SK-N-SH (cell line): ENCODE results near the gene XKR8. TPM values are rescaled to one million over a fixed set of nuclear protein-coding genes. Genes with fewer than 3 reads are reported as not detected.

ENCODE experiments used
- CTCF ChIA-PET: fragments of 300-600, 350-600 bp; formaldehyde crosslinking; extraction: SDS; loops from one replicate; lab custom pipeline; 2021; lab: Yijun Ruan, JAX
- POLR2A ChIA-PET: fragments of 350-600 bp; sonication (Branson Sonifier 250); formaldehyde crosslinking; extraction: SDS; loops from one replicate; lab custom pipeline; 2020; ENCODE audit warnings: antibody characterized with exemption, inconsistent platforms; lab: Yijun Ruan, JAX
- DNase-seq: peaks from one replicate; pipeline ENCODE4 v3.0.0; 2012
- H2AFZ ChIP-seq: fragments of 200-600 bp; sonication (generic); 2 replicates; pipeline ENCODE4 v1.8.1; 2016; ENCODE audit warnings: antibody characterized with exemption, mild to moderate bottlenecking, low read depth
- H3F3A ChIP-seq: fragments of 200-600 bp; sonication (generic); replicated peaks from 2 replicates; pipeline ENCODE3; 2016; ENCODE audit warnings: antibody characterized with exemption, mild to moderate bottlenecking; ENCODE audit not compliant: insufficient read depth
- H3K27ac ChIP-seq, 2 experiments: fragments of 200-500 bp in 1 of 2; fragments of 200-600 bp in 1 of 2; sonication (Bioruptor generic) in 1 of 2; sonication (generic), shearing (Covaris generic) in 1 of 2; 2 replicates each; pipeline versions ENCODE4 v1.5.1 to v1.6.1; 2014 to 2016; ENCODE audit warnings: low read depth in 2 of 2, inconsistent platforms in 1 of 2, low read length in 1 of 2, mild to moderate bottlenecking in 1 of 2, mixed read lengths in 1 of 2
- H3K27me3 ChIP-seq: fragments of 200-600 bp; sonication (generic), shearing (Covaris generic); 2 replicates; pipeline ENCODE4 v1.6.1; 2016; ENCODE audit warnings: mixed run types; ENCODE audit not compliant: insufficient read depth
- H3K36me3 ChIP-seq, 2 experiments: fragments of 200-500 bp in 1 of 2; fragments of 200-600 bp in 1 of 2; sonication (Bioruptor generic) in 1 of 2; sonication (generic) in 1 of 2; replicated peaks in 1 of 2; 2 replicates each; pipeline versions ENCODE3 to v1.5.1; 2014 to 2016; ENCODE audit warnings: low read length in 1 of 2, mild to moderate bottlenecking in 1 of 2; ENCODE audit not compliant: insufficient read depth in 2 of 2, control insufficient read depth in 1 of 2
- H3K4me1 ChIP-seq, 2 experiments: fragments of 200-500 bp in 1 of 2; fragments of 200-600 bp in 1 of 2; sonication (Bioruptor generic) in 1 of 2; sonication (generic), shearing (Covaris generic) in 1 of 2; 2 replicates each; pipeline versions ENCODE4 v1.5.1 to v1.6.1; 2014 to 2016; ENCODE audit warnings: low read depth in 1 of 2, low read length in 1 of 2, mixed run types in 1 of 2; ENCODE audit not compliant: insufficient read depth in 2 of 2, control insufficient read depth in 1 of 2
- H3K4me2 ChIP-seq: fragments of 200-600 bp; sonication (generic), shearing (Covaris generic); 2 replicates; pipeline ENCODE4 v1.6.1; 2017; ENCODE audit warnings: mixed run types
- H3K4me3 ChIP-seq, 2 experiments: fragments of 200-500 bp in 1 of 2; fragments of 200-600 bp in 1 of 2; sonication (Bioruptor generic) in 1 of 2; sonication (generic), shearing (Covaris generic) in 1 of 2; 2 replicates each; pipeline versions ENCODE4 v1.5.1 to v1.8.1; 2014 to 2016; ENCODE audit warnings: low read depth in 2 of 2, inconsistent platforms in 1 of 2, low read length in 1 of 2, mild to moderate bottlenecking in 1 of 2, mixed read lengths in 1 of 2, moderate library complexity in 1 of 2
- H3K79me2 ChIP-seq: fragments of 200-600 bp; sonication (generic); 2 replicates; pipeline ENCODE4 v1.8.1; 2017; ENCODE audit warnings: mild to moderate bottlenecking; ENCODE audit not compliant: insufficient read depth
- H3K9ac ChIP-seq: fragments of 200-600 bp; sonication (generic); 2 replicates; pipeline ENCODE4 v1.6.1; 2017; ENCODE audit warnings: mixed run types
- H3K9me2 ChIP-seq: fragments of 200-600 bp; sonication (generic); 2 replicates; pipeline ENCODE4 v1.6.1; 2017; ENCODE audit warnings: mixed run types
- H3K9me3 ChIP-seq: fragments of 200-600 bp; sonication (generic); 2 replicates; pipeline ENCODE4 v1.6.1; 2017; ENCODE audit warnings: mixed run types, mild to moderate bottlenecking, moderate library complexity
- H4K20me1 ChIP-seq: fragments of 200-600 bp; sonication (generic); 2 replicates; pipeline ENCODE4 v1.6.1; 2017; ENCODE audit warnings: mild to moderate bottlenecking, mixed run types; ENCODE audit not compliant: insufficient read depth
- EP300 ChIP-seq, 2 experiments: IDR thresholded peaks; 2 replicates each; pipeline versions ENCODE4 v1.4.0 to v1.6.1; 2012; ENCODE audit warnings: borderline replicate concordance in 1 of 2, low read depth in 1 of 2, low read length in 1 of 2
- EZH2phosphoT487 ChIP-seq: fragments of 200-600 bp; sonication (generic); IDR thresholded peaks from 2 replicates; pipeline ENCODE4 v1.6.1; 2017; ENCODE audit warnings: low read depth, mixed run types, mild to moderate bottlenecking, antibody characterized with exemption, moderate library complexity, borderline replicate concordance
- GATA2 ChIP-seq: sonication (generic); formaldehyde crosslinking; IDR thresholded peaks from 2 replicates; pipeline ENCODE4 v1.5.0; 2020; ENCODE audit warnings: mild to moderate bottlenecking, missing genetic modification reagents
- JUND ChIP-seq: IDR thresholded peaks from 2 replicates; pipeline ENCODE4 v1.4.0; 2012
- PBX3 ChIP-seq: IDR thresholded peaks from 2 replicates; pipeline ENCODE4; 2012
- RFX5 ChIP-seq: IDR thresholded peaks from 2 replicates; pipeline ENCODE4 v1.6.1; 2012; ENCODE audit warnings: mild to moderate bottlenecking, improper control_type of control experiment, low read length
- TEAD4 ChIP-seq: IDR thresholded peaks from 2 replicates; pipeline ENCODE4 v1.4.0; 2012; ENCODE audit warnings: mild to moderate bottlenecking, borderline replicate concordance; ENCODE audit not compliant: insufficient read depth
- WGBS: methylation state at CpG from one replicate; pipeline ENCODE4 v1.1.6; 2017; ENCODE audit warnings: low lambda C conversion rate; 5-methylcytosine and 5-hydroxymethylcytosine counted together
- polyA plus RNA-seq, 3 experiments: library from polyadenylated mRNA; depleted of rRNA; stranded (reverse); fragments of >200 nt; gene quantifications; 2 replicates each; pipeline ENCODE4 v1.2.3, GENCODE V29; 2012
- TF ChIP-seq, protein P1 (sequence below): IDR thresholded peaks from 2 replicates; pipeline ENCODE4 v1.4.0; 2012; ENCODE audit warnings: low read depth
- TF ChIP-seq, protein P2 (sequence below): IDR thresholded peaks from 2 replicates; pipeline ENCODE4 v1.4.0; 2012; ENCODE audit warnings: low read depth, borderline replicate concordance

Gene XKR8
- polyA plus RNA-seq, 1 of the 3 experiments (the other 2 are of a cell fraction), result 0.02 TPM

GRCh38 chr1:27961646-27962221, 2.0 kb downstream of the XKR8 start:
- H3K27me3 ChIP-seq, result no peaks in the 10 kb centered on the region
- whole genome bisulfite sequencing, result 70% methylated on average over 4 of the region's 4 CpGs
- TF ChIP-seq EP300 (IDR thresholded peaks at IDR 0.05; ENCODE audit: borderline replicate concordance in 1 of 2, low read depth in 1 of 2, low read length in 1 of 2), result no peak
- TF ChIP-seq JUND, result no peak
- no peak for TF ChIP-seq RFX5
- TF ChIP-seq GATA2 (CRISPR knock-in tag), result no peak
- TF ChIP-seq, protein P1, sequence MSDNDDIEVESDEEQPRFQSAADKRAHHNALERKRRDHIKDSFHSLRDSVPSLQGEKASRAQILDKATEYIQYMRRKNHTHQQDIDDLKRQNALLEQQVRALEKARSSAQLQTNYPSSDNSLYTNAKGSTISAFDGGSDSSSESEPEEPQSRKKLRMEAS, result no peak
- TF ChIP-seq EZH2phosphoT487, result no peak
- TF ChIP-seq, all 33 proteins: peak for 0
- CTCF ChIA-PET, result interaction anchor here (0.8 to 1.0 kb wide), 2 partner anchors 19 to 104 kb away, joined by 3 read pairs; no protein-coding TSS in a partner anchor
- Histone ChIP-seq H3K9me2 (no peaks in the 10 kb centered on the region), H3K9ac (no peak overlapping the region), H2AFZ (no peak overlapping the region), H3K9me3 (no peaks in the 10 kb centered on the region), H3F3A (no peaks in the 10 kb centered on the region), H3K27ac (no peak overlapping the region), H3K4me2 (no peak overlapping the region), H3K36me3 (no peaks in the 10 kb centered on the region), H3K4me1 (no peaks in the 10 kb centered on the region; a peak in 1 of 4 replicates), H3K79me2 (no peaks in the 10 kb centered on the region), H4K20me1 (no peaks in the 10 kb centered on the region), H3K4me3 (no peak overlapping the region)
- POLR2A ChIA-PET, result no interaction called here
- DNase-seq, result no peak

- no peak overlapping the region for H3K4me2 ChIP-seq
- no peak overlapping the region for H2AFZ ChIP-seq
- no peak overlapping the region for H3K27ac ChIP-seq
- POLR2A ChIA-PET, result no interaction called here
- no peaks in the 10 kb centered on the region; a peak in 1 of 4 replicates for H3K4me1 ChIP-seq
- no peak overlapping the region for H3K9ac ChIP-seq
- H3K36me3 ChIP-seq, result peaks cover 0 to 2% of the 10 kb centered on the region in 2 experiments
- H3K9me3 ChIP-seq, result no peaks in the 10 kb centered on the region
- H3F3A ChIP-seq, result no peaks in the 10 kb centered on the region
- no peaks in the 10 kb centered on the region for H3K27me3 ChIP-seq
- H4K20me1 ChIP-seq, result no peaks in the 10 kb centered on the region
- WGBS, result 94% methylated on average over 5 of the region's 11 CpGs
- H3K9me2 ChIP-seq, result no peaks in the 10 kb centered on the region
- H3K4me3 ChIP-seq, result no peak overlapping the region
- H3K79me2 ChIP-seq, result no peaks in the 10 kb centered on the region
- TF ChIP-seq, protein P2, sequence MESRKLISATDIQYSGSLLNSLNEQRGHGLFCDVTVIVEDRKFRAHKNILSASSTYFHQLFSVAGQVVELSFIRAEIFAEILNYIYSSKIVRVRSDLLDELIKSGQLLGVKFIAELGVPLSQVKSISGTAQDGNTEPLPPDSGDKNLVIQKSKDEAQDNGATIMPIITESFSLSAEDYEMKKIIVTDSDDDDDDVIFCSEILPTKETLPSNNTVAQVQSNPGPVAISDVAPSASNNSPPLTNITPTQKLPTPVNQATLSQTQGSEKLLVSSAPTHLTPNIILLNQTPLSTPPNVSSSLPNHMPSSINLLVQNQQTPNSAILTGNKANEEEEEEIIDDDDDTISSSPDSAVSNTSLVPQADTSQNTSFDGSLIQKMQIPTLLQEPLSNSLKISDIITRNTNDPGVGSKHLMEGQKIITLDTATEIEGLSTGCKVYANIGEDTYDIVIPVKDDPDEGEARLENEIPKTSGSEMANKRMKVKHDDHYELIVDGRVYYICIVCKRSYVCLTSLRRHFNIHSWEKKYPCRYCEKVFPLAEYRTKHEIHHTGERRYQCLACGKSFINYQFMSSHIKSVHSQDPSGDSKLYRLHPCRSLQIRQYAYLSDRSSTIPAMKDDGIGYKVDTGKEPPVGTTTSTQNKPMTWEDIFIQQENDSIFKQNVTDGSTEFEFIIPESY, result no peak
- TF ChIP-seq PBX3 (no peak), TEAD4 (no peak), RFX5 (no peak)
- CTCF ChIA-PET, result no interaction called here
- DNase-seq, result no peak
These were observed 3.6 kb downstream of the XKR8 start for GRCh38 chr1:27963393-27963792.
